Ureter (tissue), 1 donor: ENCODE results near the gene TSPAN14. TPM values are rescaled to one million over a fixed set of nuclear protein-coding genes. Genes with fewer than 3 reads are reported as not detected.

Experiments used
- DNase-seq: peaks from one replicate; pipeline ENCODE4 v3.0.0-alpha.2; 2020; ENCODE audit warnings: low spot score
- total RNA-seq: library from RNA; stranded (reverse); gene quantifications from one replicate; pipeline ENCODE4 v1.2.4, GENCODE V29; 2023
- donor health status: DM: yes; HTN: yes; CAD: no.

TSPAN14 gene
- total RNA-seq, 1 donor from 2014 or later, result 177 TPM

- no peak for DNase-seq
Observed at GRCh38 chr10:80421707-80422536, 32.2 kb upstream of the TSPAN14 start.

GRCh38 chr10:80425901-80426300 lies 28.2 kb upstream of the TSPAN14 start:
- DNase-seq, result no peak

DNA sequence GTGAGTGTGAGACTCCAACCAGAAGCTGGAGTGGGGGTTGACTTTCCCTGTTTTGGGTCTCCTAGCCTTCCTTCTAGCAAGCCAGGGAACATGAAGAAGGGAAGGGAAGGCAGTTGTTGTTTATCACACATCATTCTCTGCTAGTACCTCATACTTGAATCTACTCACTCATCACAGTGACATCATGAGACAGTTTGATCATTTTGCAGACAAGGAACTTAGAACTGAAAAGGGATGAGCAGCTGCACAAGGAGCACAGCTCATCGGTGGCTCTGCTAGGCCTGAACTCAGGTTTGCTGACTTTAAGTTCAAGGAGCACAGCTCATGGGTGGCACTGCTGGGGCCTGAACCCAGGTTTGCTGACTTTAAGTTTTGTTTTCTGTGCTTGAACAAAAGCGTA lies 26.6 kb upstream of the TSPAN14 start:
- DNase-seq, result no peak

GRCh38 chr10:80429521-80429973 lies 24.6 kb upstream of the TSPAN14 start:
- DNase-seq, result peak; percentile 83

GRCh38 chr10:80433134-80433533 lies 21.0 kb upstream of the TSPAN14 start:
- DNase-seq, result no peak

DNA sequence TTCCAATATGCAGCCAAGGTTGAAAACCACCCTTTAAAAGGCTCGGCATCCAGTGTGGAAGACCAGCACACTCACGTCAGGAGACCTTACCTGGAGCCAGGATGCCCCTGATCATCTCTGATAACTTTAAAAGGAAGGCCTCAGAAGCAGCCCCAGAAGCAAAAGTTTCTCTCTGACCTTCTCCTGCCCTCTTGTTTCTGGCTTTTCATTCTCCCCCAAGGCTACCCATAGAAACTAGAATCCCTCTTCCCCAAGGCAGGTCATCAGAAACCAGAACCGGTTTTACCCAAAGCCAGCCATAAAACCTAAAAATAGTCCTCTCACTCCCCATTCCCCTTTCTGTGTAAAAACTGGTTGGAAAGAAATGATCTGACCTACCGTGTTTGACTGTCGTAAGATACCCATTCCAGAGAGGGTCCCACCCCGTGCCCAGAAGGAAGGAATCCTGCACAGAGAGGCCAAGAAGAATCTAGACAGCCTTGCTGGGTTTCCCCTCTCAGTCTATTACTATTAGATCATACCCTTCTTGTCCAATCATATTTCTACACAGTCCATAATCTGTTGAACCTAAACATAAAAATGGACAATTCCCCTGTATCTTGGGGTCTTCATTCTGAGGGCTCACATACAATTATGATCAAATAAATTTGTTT lies 17.5 kb upstream of the TSPAN14 start:
- DNase-seq, result no peak

DNA sequence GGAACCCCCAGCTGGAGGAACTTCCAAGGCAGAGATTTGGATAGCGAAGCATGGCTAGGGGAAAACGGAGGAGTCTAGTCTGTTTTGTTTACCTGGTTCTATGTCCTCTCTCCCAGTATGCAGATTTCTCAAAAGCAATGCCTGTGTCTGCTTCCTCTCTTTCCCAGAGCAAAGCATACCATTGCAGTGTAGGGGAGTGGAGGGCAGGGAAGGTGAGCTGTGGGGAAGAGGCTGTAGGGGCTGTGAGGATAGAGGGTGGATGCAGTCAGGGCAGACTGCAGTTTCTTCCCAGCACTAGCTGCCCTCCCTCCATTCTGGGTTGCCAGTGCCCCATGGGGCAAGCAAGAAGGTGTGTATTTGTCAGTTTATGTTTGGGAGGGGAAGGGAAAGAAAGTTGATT lies 16.9 kb upstream of the TSPAN14 start:
- DNase-seq, result no peak

DNA sequence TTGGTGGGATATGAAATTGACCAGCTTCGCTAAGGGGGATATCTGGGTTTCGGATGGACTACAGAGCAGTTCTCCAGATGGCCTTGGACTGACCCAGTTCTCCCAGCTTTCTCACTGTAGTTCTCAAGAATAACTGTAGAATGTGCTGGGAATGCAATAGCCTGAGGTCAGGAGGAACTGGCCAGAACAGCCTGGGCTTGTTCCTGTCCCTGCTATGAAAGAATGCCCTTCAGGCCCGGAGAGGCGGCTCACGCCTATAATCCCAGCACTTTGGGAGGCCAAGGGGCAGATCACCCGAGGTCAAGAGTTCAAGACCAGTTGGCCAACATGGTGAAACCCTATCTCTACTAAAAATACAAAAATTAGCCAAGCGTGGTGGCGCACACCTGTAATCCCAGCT lies 12.3 kb upstream of the TSPAN14 start:
- no peak for DNase-seq

- no peak for DNase-seq
Observed at GRCh38 chr10:80442879-80443278, 11.2 kb upstream of the TSPAN14 start.

DNA sequence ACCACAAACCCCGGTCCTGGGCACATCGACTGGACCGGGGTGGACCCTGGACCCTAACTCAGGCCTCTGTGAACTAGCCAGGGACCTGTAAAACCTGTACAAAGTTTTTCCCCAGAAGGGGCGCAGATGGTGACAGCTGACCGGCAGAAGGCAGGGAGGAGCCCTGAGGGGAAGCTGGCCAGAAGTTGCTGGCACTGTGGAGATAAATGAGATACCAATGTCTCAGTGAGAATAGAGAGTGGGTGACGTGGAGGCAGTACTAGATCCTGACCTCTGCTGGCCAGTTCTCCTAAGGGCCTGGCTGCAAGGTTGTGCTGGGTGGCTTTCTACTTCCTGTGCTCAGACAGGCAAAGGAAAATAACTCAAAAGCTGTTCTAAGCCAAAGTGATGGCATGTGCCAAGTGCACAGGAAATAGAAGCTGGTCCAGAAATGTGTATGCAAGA lies 10.6 kb upstream of the TSPAN14 start:
- DNase-seq, result no peak

DNA sequence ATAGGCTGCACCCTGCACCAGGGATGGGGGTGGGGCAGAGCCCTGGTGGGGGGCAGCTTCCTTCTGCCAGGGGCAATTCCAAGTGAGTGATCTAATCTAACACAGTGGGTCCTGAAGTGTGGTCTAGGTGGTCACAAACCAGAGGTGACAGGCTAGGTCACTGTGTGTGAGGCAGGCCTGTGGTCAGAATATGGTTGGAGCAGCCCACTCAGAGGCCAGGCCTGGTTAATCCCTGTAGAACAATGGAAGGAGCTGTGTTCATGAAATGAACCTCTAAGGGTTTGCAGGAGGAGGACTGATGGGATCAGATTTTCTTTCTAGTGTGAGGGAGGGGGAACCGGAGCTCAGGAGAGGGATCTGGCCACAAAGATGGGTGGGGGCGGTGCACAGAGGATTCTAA lies 10.0 kb upstream of the TSPAN14 start:
- DNase-seq, result no peak

DNA sequence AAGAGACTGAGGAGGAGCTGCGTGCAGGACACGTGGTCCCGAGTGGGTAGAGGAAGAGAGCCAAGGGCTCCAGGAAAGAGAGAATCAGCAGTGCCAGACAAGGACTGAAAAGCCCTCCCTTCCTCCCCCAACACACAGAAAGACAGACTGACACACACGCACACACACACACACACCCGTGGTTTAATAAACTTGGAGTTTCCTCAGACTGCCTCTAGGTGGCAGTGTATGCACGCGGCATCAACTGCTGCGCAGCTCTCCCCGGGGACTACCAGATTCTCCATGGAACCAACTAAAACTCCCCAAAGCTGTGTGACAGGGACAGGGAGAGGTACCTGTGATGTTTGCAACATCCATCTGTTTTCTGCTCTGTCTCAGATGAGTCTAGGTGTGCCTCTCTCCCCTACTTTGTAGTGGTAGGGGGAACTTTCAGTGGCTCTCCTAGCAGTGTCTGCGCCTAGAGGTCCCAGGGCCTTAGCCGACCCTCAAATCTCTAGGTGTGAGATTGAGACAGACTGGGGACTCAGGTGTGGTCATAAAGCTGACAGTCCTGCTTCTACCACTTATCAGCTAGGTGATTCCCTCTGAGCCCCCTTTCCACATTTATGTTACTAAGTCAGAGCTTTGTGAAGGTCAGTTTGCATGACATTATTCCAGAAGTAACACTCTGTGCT lies 9.3 kb upstream of the TSPAN14 start:
- DNase-seq, result peak; percentile 83

- DNase-seq, result no peak
Observed at GRCh38 chr10:80447436-80448190, 6.5 kb upstream of the TSPAN14 start.

DNA sequence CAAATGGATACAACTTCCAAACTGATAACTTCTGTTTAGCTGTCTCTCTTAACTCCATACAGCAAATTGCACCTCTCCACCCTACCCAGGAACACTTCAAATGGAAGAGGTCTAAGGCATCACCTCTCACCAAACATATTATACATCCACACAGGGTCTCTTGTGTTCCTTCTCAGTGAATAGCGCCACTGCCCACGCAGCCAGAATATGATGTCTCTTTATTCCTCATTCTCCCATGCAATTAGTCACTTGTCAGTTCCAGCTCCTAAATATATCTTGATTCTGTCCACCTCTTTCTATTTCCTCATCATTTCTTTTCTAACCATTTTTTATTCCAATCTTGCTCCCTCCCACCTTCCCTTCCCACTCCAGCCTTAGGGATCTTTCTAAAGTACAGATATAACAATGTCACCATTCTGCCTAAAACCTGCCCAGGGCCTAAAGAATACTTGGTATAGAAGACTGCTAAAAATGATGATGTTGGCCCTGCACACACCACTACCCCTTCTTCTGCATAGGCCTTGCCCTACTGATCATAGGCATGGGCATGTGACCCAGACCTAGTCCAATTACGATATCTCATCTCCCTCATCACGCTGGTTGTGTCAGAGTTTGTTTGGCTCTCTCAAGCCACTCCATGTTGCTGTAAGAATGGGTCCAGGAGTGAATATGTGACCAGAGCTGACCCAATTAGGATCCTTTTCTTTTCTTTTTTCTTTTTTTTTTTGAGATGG lies 5.7 kb upstream of the TSPAN14 start:
- DNase-seq, result no peak

DNA sequence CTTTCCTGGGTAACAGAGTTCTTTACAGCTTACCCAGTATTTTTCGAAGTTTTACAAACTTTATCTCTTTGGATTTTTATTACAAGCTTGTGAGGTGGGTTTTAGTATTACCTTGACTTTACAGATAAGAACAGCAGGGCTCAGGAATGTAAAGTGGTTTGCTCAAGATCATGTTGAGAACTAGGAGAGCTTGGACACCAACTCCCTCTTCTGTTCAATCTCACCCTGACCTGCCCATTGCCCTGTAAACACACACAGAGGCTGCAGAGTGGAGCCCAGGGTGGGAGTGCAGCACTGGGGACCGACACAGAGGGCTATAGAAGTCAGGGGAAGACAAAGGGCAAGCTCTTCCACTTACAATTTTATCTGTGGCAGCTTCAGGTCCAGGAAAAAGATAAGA lies 4.6 kb upstream of the TSPAN14 start:
- no peak for DNase-seq

- no peak for DNase-seq
Observed at GRCh38 chr10:80451132-80451531, 3.0 kb upstream of the TSPAN14 start.

DNA sequence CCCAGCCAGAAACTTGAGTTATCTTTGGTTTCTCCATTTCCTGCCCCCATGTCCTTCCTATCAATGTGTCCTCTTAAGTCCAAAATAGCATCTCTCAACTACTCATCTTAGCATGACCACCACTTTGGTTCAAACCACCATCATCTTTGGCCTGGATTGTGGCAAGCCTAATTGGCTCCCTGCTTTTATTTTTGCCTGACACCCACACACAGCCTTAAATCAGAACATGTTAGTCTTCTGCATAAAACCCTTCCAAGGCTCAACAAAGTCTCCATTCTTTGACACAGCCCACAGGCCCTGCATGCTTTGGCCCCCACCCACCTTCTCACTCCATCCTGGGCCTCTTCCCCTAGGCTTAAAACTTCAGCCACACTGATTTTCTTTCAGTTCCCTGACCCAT lies 2.0 kb upstream of the TSPAN14 start:
- no peak for DNase-seq

DNA sequence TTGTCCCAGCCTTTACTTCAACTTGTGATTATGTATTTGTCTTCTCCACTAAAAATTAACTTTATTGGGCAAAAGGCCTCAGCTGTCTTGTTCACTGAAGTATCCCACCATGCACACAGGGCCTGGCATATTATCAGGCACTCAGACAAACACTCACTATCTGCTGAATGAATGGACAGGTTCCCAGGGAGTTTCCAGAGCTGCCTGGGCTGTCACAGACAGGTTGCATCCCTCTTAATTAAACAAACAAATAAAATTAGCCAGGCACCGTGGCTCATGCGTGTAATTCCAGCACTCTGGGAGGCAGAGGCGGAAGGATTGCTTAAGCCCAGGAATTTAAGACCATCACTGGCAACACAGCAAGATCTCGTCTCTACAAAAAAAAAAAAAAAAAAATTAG lies 1.5 kb upstream of the TSPAN14 start:
- no peak for DNase-seq

GRCh38 chr10:80453056-80453841 lies 861 bp upstream of the TSPAN14 start:
- no peak for DNase-seq
